Loucy (cell line): ENCODE results near the gene MICAL3.
A peak's percentile ranks its signal among the peaks of the same experiment; 100 is the strongest.

Experiments
- H2AFZ ChIP-seq: fragments of 200-600 bp; sonication (generic); 2 replicates; pipeline ENCODE4 v1.6.0; 2016; ENCODE audit warnings: antibody characterized with exemption, mild to moderate bottlenecking, low read length, moderate library complexity
- H3F3A ChIP-seq: fragments of 200-600 bp; 2 replicates; pipeline ENCODE4 v1.6.0; 2016; ENCODE audit warnings: antibody characterized with exemption, low read depth, mild to moderate bottlenecking
- H3K27me3 ChIP-seq: fragments of 200-600 bp; sonication (generic); 2 replicates; pipeline ENCODE4 v1.6.1; 2014; ENCODE audit warnings: low read length, mild to moderate bottlenecking; ENCODE audit not compliant: insufficient read depth, poor library complexity, severe bottlenecking
- H3K36me3 ChIP-seq: fragments of 200-600 bp; sonication (generic); 2 replicates; pipeline ENCODE4 v1.6.1; 2016; ENCODE audit warnings: low read length; ENCODE audit not compliant: insufficient read depth
- H3K4me1 ChIP-seq: fragments of 200-600 bp; sonication (generic); 2 replicates; pipeline ENCODE4 v1.5.1; 2014; ENCODE audit warnings: low read length, mild to moderate bottlenecking; ENCODE audit not compliant: insufficient read depth, poor library complexity, severe bottlenecking
- H3K4me2 ChIP-seq: fragments of 200-600 bp; sonication (generic); 2 replicates; pipeline ENCODE4 v1.6.0; 2014; ENCODE audit warnings: antibody characterized with exemption, low read length, low read depth, mild to moderate bottlenecking; ENCODE audit not compliant: poor library complexity, severe bottlenecking
- H3K4me3 ChIP-seq: fragments of 200-600 bp; sonication (generic); 2 replicates; pipeline ENCODE4 v1.5.1; 2014; ENCODE audit warnings: low read length, mild to moderate bottlenecking, mixed read lengths; ENCODE audit not compliant: poor library complexity, severe bottlenecking
- H3K79me2 ChIP-seq: fragments of 200-600 bp; sonication (generic); 2 replicates; pipeline ENCODE4 v1.6.1; 2014; ENCODE audit warnings: low read length; ENCODE audit not compliant: insufficient read depth
- H3K9ac ChIP-seq: fragments of 200-600 bp; sonication (generic); 2 replicates; pipeline ENCODE4 v1.6.0; 2014; ENCODE audit warnings: mild to moderate bottlenecking, low read depth, low read length, moderate library complexity; ENCODE audit not compliant: poor library complexity, severe bottlenecking
- H3K9me2 ChIP-seq: fragments of 200-600 bp; sonication (generic); replicated peaks from 2 replicates; pipeline ENCODE4 v1.6.1; 2016; ENCODE audit warnings: low read depth, low read length, mixed read lengths
- H3K9me3 ChIP-seq: fragments of 200-600 bp; sonication (generic); 2 replicates; pipeline ENCODE4 v1.6.1; 2014; ENCODE audit warnings: mild to moderate bottlenecking, antibody characterized with exemption, low read length, low read depth; ENCODE audit not compliant: insufficient read depth
- H4K20me1 ChIP-seq: fragments of 200-600 bp; sonication (generic); 2 replicates; pipeline ENCODE4 v1.6.0; 2014; ENCODE audit warnings: antibody characterized with exemption, low read length, mild to moderate bottlenecking; ENCODE audit not compliant: insufficient read depth, poor library complexity, severe bottlenecking
- EZH2phosphoT487 ChIP-seq: fragments of 200-600 bp; IDR thresholded peaks from 2 replicates; pipeline ENCODE4 v1.6.1; 2018; ENCODE audit warnings: antibody characterized with exemption, mild to moderate bottlenecking, moderate library complexity, borderline replicate concordance
- TF ChIP-seq, protein P1 (sequence below): fragments of 200-600 bp; sonication (generic); conservative IDR thresholded peaks from 2 replicates; pipeline ENCODE4 v1.5.1; 2014; ENCODE audit warnings: mild to moderate bottlenecking, antibody characterized with exemption, low read length

Gene MICAL3

GRCh38 chr22:17781319-17782031 lies 242.9 kb downstream of the MICAL3 start:
- TF ChIP-seq EZH2phosphoT487, result no peak
- TF ChIP-seq, protein P1, sequence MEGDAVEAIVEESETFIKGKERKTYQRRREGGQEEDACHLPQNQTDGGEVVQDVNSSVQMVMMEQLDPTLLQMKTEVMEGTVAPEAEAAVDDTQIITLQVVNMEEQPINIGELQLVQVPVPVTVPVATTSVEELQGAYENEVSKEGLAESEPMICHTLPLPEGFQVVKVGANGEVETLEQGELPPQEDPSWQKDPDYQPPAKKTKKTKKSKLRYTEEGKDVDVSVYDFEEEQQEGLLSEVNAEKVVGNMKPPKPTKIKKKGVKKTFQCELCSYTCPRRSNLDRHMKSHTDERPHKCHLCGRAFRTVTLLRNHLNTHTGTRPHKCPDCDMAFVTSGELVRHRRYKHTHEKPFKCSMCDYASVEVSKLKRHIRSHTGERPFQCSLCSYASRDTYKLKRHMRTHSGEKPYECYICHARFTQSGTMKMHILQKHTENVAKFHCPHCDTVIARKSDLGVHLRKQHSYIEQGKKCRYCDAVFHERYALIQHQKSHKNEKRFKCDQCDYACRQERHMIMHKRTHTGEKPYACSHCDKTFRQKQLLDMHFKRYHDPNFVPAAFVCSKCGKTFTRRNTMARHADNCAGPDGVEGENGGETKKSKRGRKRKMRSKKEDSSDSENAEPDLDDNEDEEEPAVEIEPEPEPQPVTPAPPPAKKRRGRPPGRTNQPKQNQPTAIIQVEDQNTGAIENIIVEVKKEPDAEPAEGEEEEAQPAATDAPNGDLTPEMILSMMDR, result no peak
- no peak overlapping the region for H2AFZ ChIP-seq
- H3K9me2 ChIP-seq, result no peaks in the 10 kb centered on the region
- H3K27me3 ChIP-seq, result no peaks in the 10 kb centered on the region
- peaks cover 12% of the 10 kb centered on the region for H4K20me1 ChIP-seq
- H3K9me3 ChIP-seq, result no peaks in the 10 kb centered on the region
- peak overlapping the region; percentile 98 for H3K4me2 ChIP-seq
- H3K4me1 ChIP-seq, result peaks cover 63% of the 10 kb centered on the region
- H3F3A ChIP-seq, result peaks cover 8% of the 10 kb centered on the region; the same call in 1 of the 2 replicates
- no peaks in the 10 kb centered on the region for H3K36me3 ChIP-seq
- peak overlapping the region; percentile 95 for H3K9ac ChIP-seq
- peak overlapping the region; percentile 82 for H3K4me3 ChIP-seq
- H3K79me2 ChIP-seq, result peaks cover 52% of the 10 kb centered on the region

DNA sequence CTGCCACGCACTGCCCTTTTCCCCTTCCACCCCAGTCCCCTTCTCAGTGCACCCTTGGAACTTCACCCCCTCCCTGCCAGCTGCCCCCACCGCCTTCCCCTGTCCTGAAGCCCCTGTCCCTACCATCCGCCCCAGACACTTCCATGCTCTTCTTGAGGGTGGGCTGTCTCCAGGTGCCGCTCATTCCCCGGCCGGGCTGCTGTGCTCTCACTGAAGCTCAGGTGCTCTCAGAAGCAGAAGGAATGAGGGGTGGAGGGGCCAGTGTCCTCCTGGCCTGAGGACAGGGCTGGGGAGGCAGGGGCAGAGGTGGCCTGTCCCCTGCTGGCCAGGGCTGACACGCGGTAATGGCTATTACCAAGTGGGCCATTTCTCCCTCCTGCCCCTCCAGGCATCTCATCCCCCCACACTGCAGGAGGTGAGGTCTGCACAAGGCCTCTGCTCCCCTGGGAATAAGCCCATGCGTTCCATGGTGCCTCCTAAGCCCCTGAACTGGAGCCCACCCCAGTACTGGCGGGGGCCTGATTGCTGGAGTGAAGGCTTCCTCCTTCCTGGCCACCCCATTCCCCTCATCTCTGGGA lies 243.5 kb downstream of the MICAL3 start:
- Histone ChIP-seq H3K9ac (peak overlapping the region; percentile 95), H3K79me2 (peaks cover 57% of the 10 kb centered on the region), H3K4me1 (peaks cover 63% of the 10 kb centered on the region), H4K20me1 (peaks cover 12% of the 10 kb centered on the region), H3K9me2 (no peaks in the 10 kb centered on the region), H3K27me3 (no peaks in the 10 kb centered on the region), H3K4me3 (peak overlapping the region; percentile 82), H3F3A (peaks cover 6% of the 10 kb centered on the region; the same call in 1 of the 2 replicates), H3K9me3 (no peaks in the 10 kb centered on the region), H3K4me2 (peak overlapping the region; percentile 98), H3K36me3 (no peaks in the 10 kb centered on the region), H2AFZ (no peak overlapping the region)
- TF ChIP-seq, protein P1, result peak; percentile 37
- TF ChIP-seq EZH2phosphoT487, result no peak

- TF ChIP-seq EZH2phosphoT487, result no peak
- TF ChIP-seq, protein P1, result no peak
- no peaks in the 10 kb centered on the region for H3K9me3 ChIP-seq
- H4K20me1 ChIP-seq, result peaks cover 12% of the 10 kb centered on the region
- no peak overlapping the region for H2AFZ ChIP-seq
- H3K4me3 ChIP-seq, result peak overlapping the region; percentile 82
- peak overlapping the region; percentile 95 for H3K9ac ChIP-seq
- H3K36me3 ChIP-seq, result no peaks in the 10 kb centered on the region
- peaks cover 63% of the 10 kb centered on the region for H3K4me1 ChIP-seq
- H3K79me2 ChIP-seq, result peaks cover 60% of the 10 kb centered on the region
- H3K27me3 ChIP-seq, result no peaks in the 10 kb centered on the region
- H3F3A ChIP-seq, result peaks cover 4% of the 10 kb centered on the region; the same call in 1 of the 2 replicates
- H3K4me2 ChIP-seq, result peak overlapping the region; percentile 98
- no peaks in the 10 kb centered on the region for H3K9me2 ChIP-seq
Observed at GRCh38 chr22:17780116-17780740, 244.1 kb downstream of the MICAL3 start.
